GM21717 (cell line): ENCODE measurements around the gene HLA-G.
"Not testable (repeated sequence)": the region's sequence is repeated elsewhere in the genome, so short reads cannot be mapped to it uniquely, and the experiment has no call there.

Experiments used
- ATAC-seq: cut with Tn5 transposase; IDR thresholded peaks from one replicate; pipeline ENCODE4 v1.9.1; 2021; ENCODE audit warnings: mild to moderate bottlenecking, moderate library complexity; ENCODE audit not compliant: unreplicated experiment

The HLA-G gene

GRCh38 chr6:29827579-29828470, at the start of gene HLA-G:
HLA-G (plus strand) TSS chr6:29827825; CDS start chr6:29827845, 20 bp downstream.
- no peak for ATAC-seq

GRCh38 chr6:29780019-29780698, 47.5 kb upstream of the HLA-G start:
- not testable (repeated sequence) for ATAC-seq

GRCh38 chr6:29789176-29789575, 38.4 kb upstream of the HLA-G start:
- no peak for ATAC-seq

DNA sequence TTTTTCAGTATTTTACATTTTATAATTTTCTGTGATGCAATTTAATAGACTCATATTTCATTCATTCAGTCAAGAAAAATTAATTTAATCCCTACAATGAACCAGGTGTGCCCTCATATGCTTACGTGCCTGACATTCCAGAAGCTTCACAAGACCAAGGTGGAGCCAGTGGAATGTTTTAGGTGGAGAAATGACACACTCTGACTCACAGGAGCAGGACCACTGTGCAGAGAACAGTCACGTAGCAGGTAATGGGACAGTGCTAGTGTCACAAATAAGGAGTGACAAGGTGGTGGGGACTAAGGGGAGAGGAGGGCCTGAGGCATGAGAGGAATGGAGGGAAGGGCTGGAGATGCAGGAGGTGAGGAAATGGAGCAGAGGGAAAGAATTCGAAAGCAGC, 37.0 kb upstream of the HLA-G start:
- ATAC-seq: no peak

- ATAC-seq: no peak
These were observed 36.5 kb upstream of the HLA-G start for GRCh38 chr6:29791162-29791561.

GRCh38 chr6:29791786-29792122, 35.9 kb upstream of the HLA-G start:
- ATAC-seq: no peak

DNA sequence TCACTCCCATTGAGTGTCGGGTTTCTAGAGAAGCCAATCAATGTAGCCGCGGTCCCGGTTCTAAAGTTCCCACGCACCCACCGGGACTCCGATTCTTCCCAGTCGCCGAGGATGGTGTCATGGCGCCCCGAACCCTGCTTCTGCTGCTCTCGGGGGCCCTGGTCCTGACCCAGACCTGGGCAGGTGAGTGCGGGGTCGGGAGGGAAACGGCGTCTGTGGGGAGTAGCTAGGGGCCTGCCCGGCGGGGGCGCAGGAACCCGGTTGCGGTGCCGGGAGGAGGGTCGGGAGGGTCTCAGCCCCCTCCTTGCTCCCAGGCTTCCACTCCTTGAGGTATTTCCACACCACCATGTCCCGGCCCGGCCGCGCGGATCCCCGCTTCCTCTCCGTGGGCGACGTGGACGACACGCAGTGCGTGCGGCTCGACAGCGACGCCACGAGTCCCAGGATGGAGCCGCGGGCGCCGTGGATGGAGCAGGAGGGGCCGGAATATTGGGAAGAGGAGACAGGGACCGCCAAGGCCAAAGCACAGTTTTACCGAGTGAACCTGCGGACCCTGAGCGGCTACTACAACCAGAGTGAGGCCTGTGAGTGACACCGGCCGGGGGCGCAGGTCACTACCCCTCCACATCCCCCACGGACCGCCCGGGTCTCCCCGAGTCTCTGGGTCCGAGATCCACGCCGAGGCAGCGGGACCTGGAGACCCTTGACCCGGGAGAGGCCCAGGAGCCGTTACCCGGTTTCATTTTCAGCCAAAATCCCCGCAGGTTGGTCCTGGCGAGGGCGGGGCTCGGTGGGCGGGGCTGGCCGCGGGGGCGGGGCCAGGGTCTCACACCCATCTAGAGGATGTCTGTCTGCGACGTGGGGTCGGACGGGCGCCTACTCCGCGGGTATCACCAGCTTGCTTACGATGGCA, 35.2 kb upstream of the HLA-G start:
- ATAC-seq: no peak

DNA sequence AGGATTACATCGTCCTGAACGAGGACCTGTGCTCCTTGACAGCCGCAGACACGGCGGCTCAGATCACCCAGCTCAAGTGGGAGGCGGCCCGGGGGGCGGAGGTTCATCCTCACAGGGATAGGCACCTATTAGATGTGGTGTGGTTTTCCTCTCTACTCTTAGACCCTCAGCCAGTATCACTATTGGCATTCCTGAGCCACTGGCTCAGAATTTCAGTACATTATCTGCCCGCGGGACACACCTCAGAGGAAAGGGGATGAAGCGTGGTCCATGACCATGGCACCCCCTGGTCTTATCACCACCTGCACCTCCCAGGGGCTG, 34.6 kb upstream of the HLA-G start:
- ATAC-seq: no peak

DNA sequence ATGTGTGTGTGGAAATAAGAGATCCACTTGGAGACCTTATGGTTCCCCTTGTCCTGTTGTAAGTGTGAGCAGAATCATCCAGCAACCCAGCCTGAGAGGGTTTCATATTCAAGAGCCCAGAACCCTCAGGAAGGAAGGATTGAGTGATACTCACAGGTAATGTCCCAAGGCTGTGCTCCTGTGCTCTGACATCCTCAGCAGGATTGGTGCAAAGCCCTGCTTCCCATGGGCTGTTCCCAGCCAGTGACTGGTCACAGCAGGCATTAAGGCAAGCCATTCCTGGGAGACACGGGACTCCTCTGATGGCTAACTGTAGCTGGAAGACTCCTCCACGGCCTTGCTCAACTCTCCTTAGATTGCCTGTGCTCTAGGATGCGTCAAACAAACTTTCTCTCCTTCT, 33.8 kb upstream of the HLA-G start:
- ATAC-seq: no peak

GRCh38 chr6:29796026-29796425, 31.6 kb upstream of the HLA-G start:
- no peak for ATAC-seq

DNA sequence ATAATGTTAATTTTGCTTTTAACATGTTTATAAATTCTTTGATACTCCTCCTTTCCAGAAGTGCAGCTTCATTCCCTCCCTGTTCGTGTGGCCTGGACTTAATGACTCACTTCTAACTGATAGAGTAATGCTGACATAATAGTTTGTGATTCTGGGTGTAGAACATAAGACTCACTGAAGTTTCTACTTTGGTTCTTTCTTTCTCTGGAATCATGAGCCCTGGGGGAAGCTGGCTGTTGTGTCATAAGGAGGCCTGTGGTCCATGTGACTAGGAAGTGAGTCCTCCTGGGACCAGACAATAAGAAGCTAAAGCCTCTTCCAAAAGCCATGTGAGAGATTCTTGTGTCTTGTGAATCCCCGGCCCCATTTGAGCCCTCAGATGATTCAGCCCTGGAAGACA, 30.5 kb upstream of the HLA-G start:
- no peak for ATAC-seq

- ATAC-seq: no peak
These were observed 29.7 kb upstream of the HLA-G start for GRCh38 chr6:29797966-29798365.

GRCh38 chr6:29800254-29800653, 27.4 kb upstream of the HLA-G start:
- no peak for ATAC-seq

DNA sequence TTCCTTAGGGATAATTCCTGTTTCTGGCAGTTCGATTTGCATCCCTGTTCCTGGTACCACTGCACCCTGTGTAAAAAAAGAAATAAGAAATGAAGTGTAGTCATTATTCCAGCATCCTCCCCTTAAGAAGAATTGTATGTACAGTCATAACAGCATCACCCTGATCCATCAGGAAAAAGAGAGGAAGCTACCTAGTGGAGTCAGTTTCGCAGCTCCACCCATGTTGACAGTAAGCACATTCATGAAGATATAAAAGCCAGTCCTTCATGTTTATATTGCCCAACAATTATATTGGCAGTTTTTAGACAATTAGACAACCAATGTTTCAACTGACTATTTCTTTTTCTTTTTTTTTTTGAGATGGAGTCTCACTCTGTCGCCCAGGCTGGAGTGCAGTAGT, 21.2 kb upstream of the HLA-G start:
- no peak for ATAC-seq

DNA sequence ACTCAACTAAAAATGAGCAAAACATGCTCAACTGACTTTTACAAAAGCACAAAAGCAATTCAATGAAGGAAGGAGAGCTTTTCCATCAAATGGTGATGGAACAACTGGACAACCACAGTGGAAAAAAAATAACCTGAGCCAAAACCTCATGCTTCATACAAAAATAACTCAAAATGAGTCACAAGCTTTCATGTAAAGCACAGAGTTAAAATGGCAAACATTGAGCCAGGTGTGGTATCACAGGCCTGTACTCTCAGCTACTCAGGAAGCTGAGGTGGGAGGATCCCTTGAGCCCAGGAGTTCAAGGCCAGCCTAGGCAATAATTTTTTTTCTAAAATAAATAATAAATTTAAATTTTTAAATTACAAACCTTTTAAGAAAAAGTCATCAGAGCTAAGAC, 18.4 kb upstream of the HLA-G start:
- ATAC-seq: no peak

DNA sequence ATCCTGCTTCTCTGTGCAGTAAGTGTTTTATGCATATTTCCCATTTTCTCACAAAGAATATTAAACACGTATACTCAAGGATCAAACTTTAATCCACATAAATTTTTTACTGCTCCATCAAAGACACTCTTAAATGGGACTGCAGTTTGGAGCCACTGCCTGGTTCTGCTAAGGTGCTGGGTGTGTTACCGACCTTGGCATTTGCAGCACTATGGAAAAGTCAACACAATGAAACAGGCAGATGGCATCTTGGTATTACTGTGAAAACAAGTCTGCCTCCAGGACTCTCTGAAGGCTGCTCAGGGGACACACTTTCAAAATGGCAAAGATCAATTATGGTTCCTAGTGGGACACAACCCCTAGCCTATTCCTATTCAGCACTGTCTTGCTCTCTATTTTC, 17.3 kb upstream of the HLA-G start:
- ATAC-seq: no peak

DNA sequence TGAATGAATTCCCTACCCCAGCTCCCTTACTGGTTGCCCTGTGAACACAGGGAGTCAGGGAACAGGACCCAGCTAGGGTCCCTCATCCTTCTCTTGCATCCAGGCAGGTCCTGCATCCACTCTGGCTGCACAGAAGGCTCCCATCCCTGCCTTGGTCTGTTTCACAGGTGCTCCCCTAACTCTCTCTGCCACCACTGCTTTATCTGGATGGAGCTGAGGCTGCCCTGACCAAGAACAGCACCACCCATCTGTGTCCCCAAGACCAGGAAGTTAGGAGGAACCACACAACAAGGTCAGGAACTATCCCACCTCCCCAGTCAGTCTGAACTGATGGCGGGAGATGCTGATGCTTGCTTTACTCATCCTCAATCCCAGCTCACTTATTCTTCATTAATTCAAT, 16.2 kb upstream of the HLA-G start:
- ATAC-seq: no peak

DNA sequence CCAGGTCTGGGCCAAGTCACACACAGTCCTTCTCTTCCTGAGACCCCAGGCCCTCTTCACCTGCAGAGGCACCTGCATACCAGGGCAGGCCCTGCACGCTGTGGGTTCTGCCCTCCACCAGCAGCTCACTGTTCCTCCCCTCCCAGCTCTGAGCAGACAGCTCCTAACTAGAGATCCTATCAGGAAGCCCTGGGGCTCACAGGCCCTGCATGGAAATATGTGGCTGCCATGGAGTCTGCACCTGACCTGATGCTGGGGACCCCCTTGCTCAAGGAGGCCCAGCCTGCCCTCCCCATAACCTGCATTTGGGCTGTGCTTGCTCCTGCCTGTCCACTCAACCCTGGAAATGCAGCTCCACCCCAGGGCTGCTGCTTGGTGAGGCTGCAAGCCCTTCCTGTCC, 14.6 kb upstream of the HLA-G start:
- no peak for ATAC-seq

- ATAC-seq: no peak
These were observed 13.8 kb upstream of the HLA-G start for GRCh38 chr6:29813809-29814208.

GRCh38 chr6:29814379-29815117, 13.1 kb upstream of the HLA-G start:
- ATAC-seq: no peak
